ENCODE results near the gene RBBP8NL. TPM values are rescaled to one million over a fixed set of nuclear protein-coding genes. Genes with fewer than 3 reads are reported as not detected.

The RBBP8NL gene
- total RNA-seq, 4 donors from 2014 or later = not detected

- 17 to 19% methylated on average over 18 to 28 of the region's 28 CpGs for WGBS, 2 donors
- peak overlapping the region in 3 of 4 donors; percentile 10 to 94 (median 90) for H3K27ac ChIP-seq
- H3K4me1 ChIP-seq = peaks cover 0 to 75% (median 48%) of the 10 kb centered on the region in 4 donors
- H3K9me3 ChIP-seq = no peaks in the 10 kb centered on the region
- no peaks in the 10 kb centered on the region for H3K36me3 ChIP-seq
- TF ChIP-seq, protein P1, sequence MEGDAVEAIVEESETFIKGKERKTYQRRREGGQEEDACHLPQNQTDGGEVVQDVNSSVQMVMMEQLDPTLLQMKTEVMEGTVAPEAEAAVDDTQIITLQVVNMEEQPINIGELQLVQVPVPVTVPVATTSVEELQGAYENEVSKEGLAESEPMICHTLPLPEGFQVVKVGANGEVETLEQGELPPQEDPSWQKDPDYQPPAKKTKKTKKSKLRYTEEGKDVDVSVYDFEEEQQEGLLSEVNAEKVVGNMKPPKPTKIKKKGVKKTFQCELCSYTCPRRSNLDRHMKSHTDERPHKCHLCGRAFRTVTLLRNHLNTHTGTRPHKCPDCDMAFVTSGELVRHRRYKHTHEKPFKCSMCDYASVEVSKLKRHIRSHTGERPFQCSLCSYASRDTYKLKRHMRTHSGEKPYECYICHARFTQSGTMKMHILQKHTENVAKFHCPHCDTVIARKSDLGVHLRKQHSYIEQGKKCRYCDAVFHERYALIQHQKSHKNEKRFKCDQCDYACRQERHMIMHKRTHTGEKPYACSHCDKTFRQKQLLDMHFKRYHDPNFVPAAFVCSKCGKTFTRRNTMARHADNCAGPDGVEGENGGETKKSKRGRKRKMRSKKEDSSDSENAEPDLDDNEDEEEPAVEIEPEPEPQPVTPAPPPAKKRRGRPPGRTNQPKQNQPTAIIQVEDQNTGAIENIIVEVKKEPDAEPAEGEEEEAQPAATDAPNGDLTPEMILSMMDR (IDR thresholded peaks at IDR 0.05) = peak in 3 of 5 experiments; percentile 7 to 53 (median 22)
- TF ChIP-seq EP300 (IDR thresholded peaks at IDR 0.05) (no peak), POLR2A (IDR thresholded peaks at IDR 0.05) (no peak)
- no peak for DNase-seq (ENCODE audit: low spot score in 2 of 2)
- H3K27me3 ChIP-seq = peaks cover 0 to 10% of the 10 kb centered on the region in 2 donors
- peak overlapping the region in 1 of 4 donors; percentile 93 for H3K4me3 ChIP-seq
Measured at GRCh38 chr20:62368976-62369814, 58.1 kb downstream of the RBBP8NL start.

DNA sequence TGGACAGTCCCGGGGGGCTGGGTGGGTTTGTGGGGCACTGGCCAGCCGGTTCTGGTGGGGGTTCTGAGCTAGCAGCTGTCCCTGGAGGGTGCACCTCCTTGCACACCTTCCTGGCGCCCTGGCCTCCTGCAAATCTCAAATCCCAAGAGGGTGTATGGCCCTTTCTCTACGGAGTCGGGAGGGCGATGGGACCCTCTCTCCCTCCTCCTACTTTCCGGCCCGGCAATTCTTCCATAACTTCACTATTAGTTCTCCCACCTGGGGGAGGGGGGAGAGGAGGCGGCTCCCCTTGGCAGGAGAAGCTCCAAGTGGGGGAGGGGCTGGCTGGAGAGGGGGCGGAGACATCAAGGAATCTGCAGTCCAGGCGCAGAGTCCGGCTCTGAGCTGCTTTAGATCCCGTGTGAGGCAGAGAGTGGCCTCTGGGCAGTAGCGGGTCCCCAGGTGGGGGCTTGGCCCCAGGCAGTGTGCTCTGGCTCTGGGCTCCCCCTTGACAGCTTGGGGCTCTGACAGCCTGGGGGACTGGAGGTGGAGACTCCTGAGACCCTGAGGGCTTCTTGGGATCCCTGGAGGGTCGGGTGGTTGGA, 58.9 kb downstream of the RBBP8NL start:
- TF ChIP-seq EP300 (IDR thresholded peaks at IDR 0.05) = no peak
- TF ChIP-seq, protein P1 (IDR thresholded peaks at IDR 0.05) = no peak
- no peak for TF ChIP-seq POLR2A (IDR thresholded peaks at IDR 0.05)
- no peaks in the 10 kb centered on the region for H3K9me3 ChIP-seq
- H3K4me3 ChIP-seq = peak overlapping the region in 3 of 4 donors; percentile 71 to 93 (median 83)
- no peaks in the 10 kb centered on the region for H3K36me3 ChIP-seq
- peak overlapping the region in 2 of 4 donors; percentile 90 to 94 for H3K27ac ChIP-seq
- 5 to 8% methylated on average over 14 of the region's 15 CpGs for WGBS, 2 donors
- peaks cover 0 to 79% (median 54%) of the 10 kb centered on the region in 4 donors for H3K4me1 ChIP-seq
- peaks cover 0 to 10% of the 10 kb centered on the region in 2 donors for H3K27me3 ChIP-seq
- no peak for DNase-seq (ENCODE audit: low spot score in 2 of 2)

DNA sequence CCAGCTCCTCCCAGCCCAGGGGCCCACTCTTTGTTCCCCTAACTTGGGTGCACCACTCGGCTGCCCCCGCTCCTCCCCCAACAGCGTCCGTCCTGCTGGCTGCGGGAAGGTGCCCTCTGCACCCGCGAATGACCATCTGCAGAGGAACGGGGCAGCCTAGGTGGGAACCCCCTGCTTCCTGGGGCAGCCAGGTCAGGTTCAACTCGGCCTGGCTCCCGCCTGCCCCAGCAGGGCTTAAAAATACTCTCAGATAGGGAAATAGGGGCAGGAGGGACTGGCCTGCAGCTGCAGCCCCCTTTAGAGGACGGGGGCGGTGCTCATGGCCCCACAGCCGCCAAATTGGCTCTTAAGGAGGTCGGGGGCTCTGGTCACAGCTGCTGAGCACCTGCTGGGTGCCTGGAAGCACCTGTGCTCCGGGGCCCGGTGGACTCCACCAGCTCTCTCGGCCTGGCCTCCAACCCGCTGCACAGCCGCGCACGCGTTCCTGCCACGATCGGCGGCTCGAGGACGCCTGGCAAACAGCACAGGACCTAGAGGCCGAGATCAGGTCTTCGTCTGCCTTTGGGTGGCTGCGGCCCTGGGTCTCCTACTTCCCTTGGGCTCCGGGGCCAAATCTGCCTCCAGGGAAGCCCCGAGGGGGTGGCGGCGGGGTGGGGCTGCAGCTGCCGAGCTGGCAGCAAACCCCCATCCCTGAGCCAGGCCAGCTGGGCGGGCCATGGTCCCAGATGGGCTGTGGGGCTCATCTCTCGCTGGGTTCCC, 59.5 kb downstream of the RBBP8NL start:
- no peak for DNase-seq (ENCODE audit: low spot score in 2 of 2)
- WGBS, 2 donors = 3 to 5% methylated on average over 15 to 22 of the region's 37 CpGs
- Histone ChIP-seq H3K4me1 (peaks cover 0 to 85% (median 61%) of the 10 kb centered on the region in 4 donors), H3K9me3 (no peaks in the 10 kb centered on the region), H3K36me3 (no peaks in the 10 kb centered on the region), H3K4me3 (peak overlapping the region; percentile 62 to 93 (median 77)), H3K27ac (peak overlapping the region; percentile 47 to 94 (median 79)), H3K27me3 (peaks cover 0 to 10% of the 10 kb centered on the region in 2 donors)
- no peak for TF ChIP-seq POLR2A (IDR thresholded peaks at IDR 0.05)
- TF ChIP-seq, protein P1 (IDR thresholded peaks at IDR 0.05) = no peak
- no peak for TF ChIP-seq EP300 (IDR thresholded peaks at IDR 0.05)

GRCh38 chr20:62367136-62367632, 60.2 kb downstream of the RBBP8NL start, which contains the start of gene LAMA5:
LAMA5 (minus strand) TSS chr20:62367312; CDS start chr20:62367245, 67 bp downstream.
- H3K9me3 ChIP-seq = no peaks in the 10 kb centered on the region
- H3K27me3 ChIP-seq = peaks cover 0 to 10% of the 10 kb centered on the region in 2 donors
- H3K27ac ChIP-seq = peak within 1 kb of the TSS; percentile 47 to 94 (median 86)
- no peak for DNase-seq (ENCODE audit: low spot score in 2 of 2)
- WGBS, 2 donors = 0% methylated on average over 3 of the region's 70 CpGs; no CpG with 5 or more reads in 1 of the 2 donors
- no peak for TF ChIP-seq EP300 (IDR thresholded peaks at IDR 0.05)
- TF ChIP-seq, protein P1 (IDR thresholded peaks at IDR 0.05) = peak in 1 of 5 experiments; percentile 10
- peak in 1 of 2 donors; percentile 58 for TF ChIP-seq POLR2A (IDR thresholded peaks at IDR 0.05)
- peak within 1 kb of the TSS; percentile 62 to 93 (median 77) for H3K4me3 ChIP-seq
- H3K4me1 ChIP-seq = peaks cover 0 to 92% (median 65%) of the 10 kb centered on the region in 4 donors
- no peaks in the 10 kb centered on the region for H3K36me3 ChIP-seq

Measured in tibial nerve (tissue), 4 donors.